Fibroblast of lung (primary cell): Measurements from ENCODE around the gene ARHGEF7.

Experiments used
- CTCF ChIP-seq, 2 donors: IDR thresholded peaks in 1 of 2; conservative IDR thresholded peaks in 1 of 2; 1 replicate in 1 of 2; 2 replicates in 1 of 2; pipeline ENCODE4 v1.5.1; 2011 to 2012; ENCODE audit warnings: low read length in 2 of 2, control low read depth in 1 of 2, inconsistent platforms in 1 of 2, low read depth in 1 of 2, mild to moderate bottlenecking in 1 of 2
- EZH2 ChIP-seq: IDR thresholded peaks from 2 replicates; pipeline ENCODE4 v1.5.1; 2012; ENCODE audit warnings: low read length, control low read depth, mild to moderate bottlenecking; ENCODE audit errors: missing control alignments

DNA sequence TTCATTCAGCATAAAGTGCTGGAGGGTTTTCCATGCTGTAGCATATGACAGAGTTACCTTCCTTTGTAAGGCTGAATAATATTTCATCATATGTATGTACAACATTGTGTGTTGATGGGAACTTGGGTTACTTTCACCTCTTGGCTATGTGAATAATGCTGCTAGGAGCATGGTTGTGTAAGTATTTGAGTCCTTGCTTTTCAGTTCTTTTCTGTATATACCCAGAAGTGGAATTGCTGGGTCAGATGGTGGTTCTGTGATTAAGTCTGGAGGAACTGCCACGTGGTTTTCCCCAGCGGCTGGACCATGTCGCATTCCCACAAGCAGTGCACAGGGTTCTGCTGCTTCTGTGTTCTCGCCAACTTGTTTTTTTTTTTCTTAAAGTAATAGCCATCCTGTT, 104.2 kb downstream of the ARHGEF7 start:
- no peak for TF ChIP-seq CTCF (conservative IDR thresholded peaks at IDR 0.05 in 1 of 2, IDR thresholded peaks at IDR 0.05 in 1 of 2; ENCODE audit: low read depth in 1 of 2, low read length in 2 of 2)
- TF ChIP-seq EZH2 = no peak
